ENCODE results near the gene NTSR2.
"Not testable (repeated sequence)": the region's sequence is repeated elsewhere in the genome, so short reads cannot be mapped to it uniquely, and the experiment has no call there.

NTSR2 gene

GRCh38 chr2:11679486-11680181 is 9.6 kb upstream of the NTSR2 start:
- peak; percentile 54 to 80 for DNase-seq

- DNase-seq: no peak
Observed at GRCh38 chr2:11679016-11679415, 9.0 kb upstream of the NTSR2 start.

DNA sequence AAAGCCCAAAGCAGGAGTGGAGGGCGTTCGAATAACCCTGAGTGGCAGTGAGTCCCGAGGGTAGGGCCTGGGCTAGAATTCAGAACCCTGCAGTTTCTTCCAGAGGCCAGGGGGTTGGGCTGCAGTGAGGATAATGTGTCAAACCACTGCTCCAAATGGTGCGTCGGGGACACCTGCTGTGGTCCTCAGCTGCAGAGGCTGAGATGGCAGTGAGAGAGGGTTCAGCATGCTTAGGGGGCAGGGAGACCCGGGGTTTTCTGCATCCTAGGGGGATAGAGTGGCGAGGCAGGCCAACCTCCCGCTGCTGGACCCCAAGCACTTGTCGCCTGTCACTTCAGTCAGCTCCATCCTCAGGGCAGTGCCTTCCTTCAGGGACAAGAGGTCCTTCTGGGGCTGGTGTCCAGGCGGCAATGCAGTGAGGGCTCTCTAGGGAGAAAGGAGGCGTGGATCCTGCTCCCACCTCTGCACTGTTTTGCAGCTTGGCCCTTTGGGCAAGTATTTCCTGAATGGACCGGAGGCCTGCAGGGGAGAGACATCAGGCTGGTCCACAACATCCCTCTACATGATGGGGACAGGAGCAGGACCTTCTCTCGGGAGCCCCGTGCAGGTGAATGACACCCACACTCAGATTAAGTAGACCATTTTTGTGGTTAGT is 8.4 kb upstream of the NTSR2 start:
- peak in 1 of 2 experiments; percentile 31 for DNase-seq

DNA sequence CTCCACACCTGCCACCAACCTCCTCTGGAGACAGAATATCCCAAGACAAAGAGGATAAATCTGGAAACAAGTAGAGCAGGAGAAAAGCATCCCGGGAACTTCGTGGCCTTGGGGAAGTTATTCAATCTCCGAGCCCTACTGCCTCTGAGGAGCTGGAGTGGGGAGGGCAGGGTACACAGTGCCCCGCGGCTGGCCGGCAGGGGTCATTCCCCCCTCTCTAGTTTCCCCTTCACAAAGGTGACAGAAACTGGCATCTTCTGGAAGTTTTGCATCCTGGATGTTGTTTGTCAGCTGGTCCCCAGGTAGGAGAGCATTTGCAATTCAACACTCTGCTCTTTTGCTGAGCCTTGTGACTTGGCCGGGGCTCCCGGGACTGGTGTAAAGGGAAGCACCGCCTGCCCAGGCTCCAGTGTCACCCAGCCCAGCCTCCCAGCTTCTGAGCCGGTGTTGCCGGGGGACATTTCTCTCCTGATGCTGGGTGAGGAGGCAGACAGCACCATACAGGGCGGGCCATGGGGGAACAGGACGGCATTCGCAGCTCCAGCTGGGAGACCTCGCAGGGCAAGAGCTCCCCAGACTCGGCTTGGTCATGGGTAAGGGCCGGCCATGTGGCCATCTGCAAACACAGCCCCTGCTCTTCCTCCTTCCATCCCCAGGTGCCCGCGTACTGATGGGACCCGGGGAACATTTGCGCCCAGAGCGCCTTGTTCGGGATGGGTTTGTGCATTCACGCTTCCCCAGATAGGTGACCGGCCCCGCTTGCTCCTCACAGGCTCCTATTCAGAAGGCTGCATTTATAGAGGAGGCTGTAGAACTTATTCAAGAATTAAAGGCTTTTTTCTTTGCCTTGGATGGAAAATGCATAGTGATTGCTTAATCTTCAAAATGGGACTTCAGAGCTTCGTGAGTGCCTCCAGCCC is 7.4 kb upstream of the NTSR2 start:
- DNase-seq: no peak

DNA sequence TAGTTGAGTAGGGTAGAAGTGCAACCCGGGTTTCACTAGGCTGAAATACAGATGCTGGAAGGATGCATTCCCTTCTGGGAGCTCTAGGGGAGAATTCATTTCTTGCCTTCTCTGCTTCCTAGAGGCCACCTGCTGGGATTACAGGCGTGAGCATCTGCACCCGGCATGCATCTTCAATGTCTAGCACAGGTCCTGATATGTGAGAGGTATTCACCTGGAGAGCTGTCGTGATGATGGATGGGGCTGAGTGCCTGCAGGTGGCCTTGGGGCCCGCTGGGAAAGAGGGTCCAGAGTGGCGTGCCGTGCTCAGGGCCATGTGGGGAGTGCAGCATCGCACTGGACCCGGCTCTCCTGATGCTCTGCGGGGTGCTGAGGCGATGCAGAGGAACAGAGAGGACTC is 6.6 kb upstream of the NTSR2 start:
- DNase-seq: peak in 1 of 2 experiments; percentile 71

- DNase-seq: no peak
Observed at GRCh38 chr2:11675423-11676112, 5.6 kb upstream of the NTSR2 start.

DNA sequence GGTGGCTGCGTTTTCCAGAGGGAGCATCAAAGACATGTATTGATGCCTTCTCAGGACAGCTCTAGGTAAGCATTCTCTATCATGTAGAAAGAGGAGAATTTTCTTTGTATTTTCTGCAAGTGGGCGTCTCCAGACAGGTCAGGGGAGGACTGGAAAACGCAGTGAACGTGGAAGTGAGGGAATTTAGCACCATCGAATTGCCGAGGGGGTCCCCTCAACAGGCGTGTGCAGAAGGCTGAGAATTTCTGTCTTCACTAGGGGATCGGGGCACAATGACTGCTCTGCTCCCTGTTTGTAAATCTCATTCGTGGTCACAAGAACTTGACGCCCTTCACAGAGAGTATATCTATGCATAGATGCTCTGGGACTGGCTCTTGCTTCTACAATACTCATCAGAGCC is 5.0 kb upstream of the NTSR2 start:
- DNase-seq: no peak

GRCh38 chr2:11672407-11672806 is 2.4 kb upstream of the NTSR2 start:
- DNase-seq: no peak

DNA sequence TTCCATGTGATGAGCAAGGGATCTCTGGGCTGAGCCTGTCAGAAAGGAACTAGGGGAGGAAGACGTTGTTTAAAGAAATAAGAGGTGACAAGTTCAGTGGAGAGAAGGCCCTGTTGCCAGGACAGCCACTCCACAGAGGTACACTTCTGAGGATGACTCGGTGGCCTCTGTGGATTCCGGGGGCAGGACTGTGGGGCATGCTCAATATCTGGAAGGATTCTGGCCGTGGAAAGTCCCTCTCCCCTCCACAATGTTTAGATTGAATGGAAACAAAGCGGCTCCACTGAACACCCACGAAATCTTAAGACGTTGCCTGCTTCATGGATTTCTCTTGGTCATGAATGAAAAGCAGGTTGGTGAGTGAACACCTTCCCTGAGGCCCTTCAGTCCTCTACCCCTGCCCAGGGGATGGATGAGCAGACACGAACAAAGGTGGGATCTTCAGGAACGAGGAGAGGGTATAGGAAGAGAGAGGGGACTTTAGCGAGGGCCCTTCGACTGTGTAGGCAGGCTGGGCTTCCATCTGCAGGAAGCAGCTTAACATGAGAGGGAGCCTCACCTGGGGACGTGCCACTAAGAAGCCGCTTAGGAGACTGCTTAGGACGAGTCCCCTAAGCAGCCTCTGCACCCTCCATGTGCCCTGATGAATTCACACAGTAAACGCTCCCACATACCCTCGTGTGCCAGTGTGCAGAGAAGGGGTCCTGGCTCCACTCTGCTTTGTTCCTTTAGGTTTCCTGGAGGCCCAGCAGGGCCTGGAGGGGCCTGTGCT is 1.9 kb downstream of the NTSR2 start:
- no peak for DNase-seq

GRCh38 chr2:11667194-11667593 is 2.8 kb downstream of the NTSR2 start:
- DNase-seq: no peak

DNA sequence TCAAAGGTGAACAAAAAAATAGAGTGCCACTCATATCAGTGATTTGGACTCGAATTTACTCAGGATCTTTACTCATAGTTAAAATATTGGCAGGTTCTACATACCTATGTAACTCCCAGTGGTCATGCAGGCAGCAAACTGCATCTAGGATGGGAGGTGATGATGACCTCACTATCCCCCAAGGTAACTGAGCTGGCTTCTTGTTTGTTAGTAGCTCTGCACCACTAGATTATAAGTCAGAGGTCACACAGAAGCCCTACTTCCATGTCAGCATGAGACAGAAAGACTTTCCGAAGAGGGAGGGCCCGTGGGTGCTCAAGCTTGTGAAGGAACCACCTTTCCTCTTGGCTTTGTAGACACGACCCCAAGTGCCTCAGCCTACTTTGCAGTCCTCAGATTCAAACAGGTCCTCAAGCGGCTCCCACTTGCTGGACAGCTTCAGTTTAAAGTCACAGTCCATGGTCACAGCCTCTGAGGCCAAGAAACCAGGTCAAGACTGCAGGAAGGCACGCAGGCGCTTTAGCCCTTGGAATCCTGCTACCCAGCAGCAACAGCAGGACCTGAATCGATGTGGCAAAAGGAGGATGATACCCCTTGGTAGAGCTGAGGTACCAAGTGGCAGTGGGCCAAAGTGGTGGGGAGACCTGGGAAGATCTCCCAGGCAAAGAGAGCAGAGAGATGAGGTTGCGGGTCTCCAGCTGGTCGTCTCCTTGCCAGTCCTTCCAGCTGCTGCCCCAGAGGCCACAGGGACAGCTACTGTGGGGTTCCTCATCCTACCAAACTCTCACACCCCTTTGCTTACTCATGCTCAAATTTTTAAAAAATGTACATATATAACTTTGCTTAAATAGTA is 4.3 kb downstream of the NTSR2 start:
- no peak for DNase-seq

DNA sequence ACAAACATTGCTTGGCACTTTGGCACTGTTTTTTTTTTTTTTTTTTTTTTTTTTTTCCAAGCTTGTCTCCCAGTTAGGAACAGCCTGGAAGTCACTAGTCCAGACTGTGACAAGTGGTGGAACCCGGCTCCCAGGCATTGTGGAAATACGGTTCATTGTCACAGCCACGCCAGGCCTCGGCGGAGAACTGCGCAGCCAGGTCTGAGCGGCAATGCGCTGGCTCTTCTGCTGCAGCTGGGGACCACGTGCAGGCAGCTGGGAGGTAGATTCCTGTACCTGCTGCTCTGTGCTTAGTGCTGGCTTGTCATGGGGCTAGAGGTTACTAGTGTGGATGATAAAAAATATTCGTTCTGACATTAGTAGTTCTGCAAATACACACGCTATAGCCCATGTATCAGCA is 5.0 kb downstream of the NTSR2 start:
- DNase-seq: no peak

GRCh38 chr2:11663427-11663826 is 6.6 kb downstream of the NTSR2 start:
- no peak for DNase-seq

GRCh38 chr2:11662882-11663281 is 7.1 kb downstream of the NTSR2 start:
- DNase-seq: no peak

DNA sequence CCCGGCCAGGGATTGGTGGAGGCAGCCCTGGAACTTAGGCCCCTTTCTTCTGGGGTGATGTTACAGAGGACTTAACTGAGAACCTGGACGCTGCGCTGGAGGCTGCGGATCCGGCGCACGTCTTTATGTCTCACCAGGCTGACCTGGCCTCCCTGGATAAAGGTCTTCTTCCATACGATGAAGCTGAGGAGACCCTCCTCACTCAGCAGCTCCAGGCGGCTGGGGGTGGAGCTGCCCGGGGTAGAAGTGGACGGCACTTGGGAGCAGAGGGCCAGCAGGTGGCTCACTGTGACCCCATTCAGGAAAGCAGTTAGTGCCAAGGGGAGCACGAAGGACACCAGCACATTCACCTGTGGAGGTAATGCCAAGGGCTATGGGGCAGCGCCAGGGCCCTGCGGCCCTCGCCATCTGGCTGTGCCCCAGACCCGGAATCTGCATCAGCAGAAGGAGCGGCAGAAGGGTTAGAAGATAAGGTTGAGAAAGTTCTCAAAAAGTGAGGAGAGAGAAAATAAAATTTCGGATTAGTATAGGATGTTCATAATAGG is 8.0 kb downstream of the NTSR2 start:
- no peak for DNase-seq

GRCh38 chr2:11660396-11660795 is 9.6 kb downstream of the NTSR2 start:
- DNase-seq: not testable (repeated sequence)

DNA sequence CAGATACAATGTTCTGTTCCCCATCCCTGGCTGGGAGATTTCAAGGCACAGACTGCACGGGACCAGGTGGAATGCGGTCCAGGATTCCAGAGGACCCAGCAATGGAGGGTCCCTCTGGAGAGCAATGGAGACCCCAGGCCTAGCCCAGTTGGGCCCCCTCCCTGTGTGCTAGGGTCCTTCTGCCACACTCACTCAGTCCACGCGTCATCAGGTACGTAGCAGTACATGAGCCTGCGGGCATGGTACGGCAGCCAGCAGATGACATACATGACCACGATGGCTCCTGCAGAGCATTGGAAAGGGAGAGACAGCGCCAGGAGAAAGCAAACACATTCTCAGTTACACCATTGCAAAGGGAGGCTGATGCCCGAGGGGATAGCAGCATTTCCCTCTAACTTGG is 10.1 kb downstream of the NTSR2 start:
- no peak for DNase-seq

- DNase-seq: no peak
Observed at GRCh38 chr2:11659115-11659475, 10.9 kb downstream of the NTSR2 start.

GRCh38 chr2:11658208-11659114 is 11.5 kb downstream of the NTSR2 start:
- no peak for DNase-seq

GRCh38 chr2:11657646-11658045 is 12.3 kb downstream of the NTSR2 start:
- no peak for DNase-seq
